EH (cell line): ENCODE measurements around the gene DPYSL5.

ENCODE experiments used
- DNase-seq: peaks from one replicate; pipeline ENCODE4 v3.0.0-alpha.2; 2015; ENCODE audit warnings: low read depth

DPYSL5 gene

DNA sequence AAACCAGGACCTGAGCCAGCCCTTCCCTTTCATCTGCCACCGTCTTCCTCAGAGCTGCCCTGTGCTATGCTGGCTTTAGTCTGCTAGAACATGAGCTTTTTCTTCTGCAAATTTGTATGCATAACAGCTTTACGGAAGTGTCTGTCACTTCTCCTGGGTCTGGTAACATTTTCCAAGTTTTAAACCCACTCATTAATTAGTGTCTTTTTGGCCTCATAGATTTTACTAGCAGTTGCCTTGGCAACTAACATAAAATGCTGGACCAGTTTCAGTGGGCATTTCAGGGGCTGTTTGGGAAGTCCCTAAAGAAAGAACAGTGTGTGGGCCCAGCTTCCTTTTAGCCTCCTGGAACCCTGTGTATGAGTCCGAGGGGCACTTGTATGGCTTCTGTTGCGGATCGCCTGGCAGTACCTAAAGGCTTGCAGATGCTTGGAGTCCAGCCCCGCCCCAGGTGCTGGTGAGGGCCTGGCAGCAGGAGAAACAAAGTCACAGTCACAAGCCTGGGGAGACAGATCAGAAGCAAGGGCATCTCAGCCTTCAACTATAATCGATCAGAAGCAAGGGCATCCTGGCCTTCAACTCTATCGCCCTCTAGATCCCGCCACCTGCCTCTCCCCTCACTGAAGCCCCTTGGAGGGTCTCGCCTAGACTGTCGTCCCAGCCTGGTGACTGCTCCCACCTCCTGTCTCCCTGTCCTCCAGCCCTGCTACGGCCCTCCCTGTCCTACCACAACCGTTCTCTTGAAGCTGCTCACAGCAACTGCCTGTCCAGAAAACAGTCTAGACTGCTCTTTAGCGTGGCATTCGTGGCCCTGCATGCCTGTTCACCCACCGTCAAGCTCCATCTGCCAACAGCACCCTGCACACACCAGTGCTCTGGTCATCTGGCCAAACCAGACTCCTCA lies 85.8 kb downstream of the DPYSL5 start:
- no peak for DNase-seq

GRCh38 chr2:26934335-26934724 lies 86.4 kb downstream of the DPYSL5 start:
- DNase-seq = no peak

DNA sequence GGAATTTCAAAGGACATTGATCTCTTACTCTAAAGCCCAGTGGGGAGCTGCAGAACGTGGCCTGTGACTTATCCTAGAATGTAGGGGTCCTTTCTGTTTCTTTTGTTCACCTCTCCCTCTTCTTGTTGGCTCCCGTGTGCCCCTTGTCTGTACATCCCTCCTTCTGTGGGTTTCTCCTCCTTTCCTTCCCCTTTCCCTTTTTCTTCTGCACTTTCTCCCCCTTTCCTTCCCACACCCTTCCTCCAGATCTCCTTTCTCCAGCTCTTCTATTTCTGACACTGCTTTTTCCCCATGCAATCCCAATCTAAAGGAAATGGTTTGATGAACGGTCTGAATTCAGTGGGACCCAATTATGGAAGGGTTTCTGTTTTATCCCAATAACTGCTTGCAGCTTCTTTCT lies 87.1 kb downstream of the DPYSL5 start:
- DNase-seq = no peak

GRCh38 chr2:26936855-26937254 lies 88.9 kb downstream of the DPYSL5 start:
- no peak for DNase-seq

DNA sequence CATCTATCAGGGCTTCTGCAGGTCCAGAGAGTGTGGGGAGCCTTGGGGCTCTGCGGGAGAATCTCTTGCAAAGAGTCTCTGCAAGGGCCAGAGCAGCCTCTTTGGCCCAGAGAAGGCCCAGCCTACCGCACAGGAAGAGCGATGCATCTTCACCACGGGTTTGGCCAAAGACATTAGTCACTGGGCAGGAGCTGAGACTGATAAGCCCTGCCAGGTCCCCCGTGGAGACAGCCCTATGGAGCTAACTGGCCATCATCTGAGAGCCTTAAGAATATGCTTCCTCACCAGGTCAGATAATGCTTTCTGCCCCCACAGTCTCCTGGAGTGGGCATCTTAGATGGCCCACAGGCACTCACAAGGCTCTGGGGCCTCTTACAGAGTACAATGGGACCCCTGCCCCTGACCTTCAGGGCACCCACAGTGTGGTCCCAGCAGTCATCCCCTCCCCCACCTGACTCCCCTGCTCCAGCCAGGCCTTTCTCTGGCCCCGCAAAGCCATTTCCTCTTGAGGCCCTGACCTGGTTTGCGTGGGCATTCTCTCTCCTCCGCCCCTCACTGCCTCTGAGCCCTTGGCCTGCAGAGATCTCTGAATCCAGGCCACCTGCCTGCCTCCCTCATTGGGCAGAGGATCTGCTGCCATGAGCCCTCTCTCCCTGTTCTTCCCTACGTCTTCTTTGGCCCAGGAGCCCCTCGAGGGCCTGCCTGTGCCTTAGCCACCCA lies 90.6 kb downstream of the DPYSL5 start:
- peak; percentile 26 for DNase-seq

DNA sequence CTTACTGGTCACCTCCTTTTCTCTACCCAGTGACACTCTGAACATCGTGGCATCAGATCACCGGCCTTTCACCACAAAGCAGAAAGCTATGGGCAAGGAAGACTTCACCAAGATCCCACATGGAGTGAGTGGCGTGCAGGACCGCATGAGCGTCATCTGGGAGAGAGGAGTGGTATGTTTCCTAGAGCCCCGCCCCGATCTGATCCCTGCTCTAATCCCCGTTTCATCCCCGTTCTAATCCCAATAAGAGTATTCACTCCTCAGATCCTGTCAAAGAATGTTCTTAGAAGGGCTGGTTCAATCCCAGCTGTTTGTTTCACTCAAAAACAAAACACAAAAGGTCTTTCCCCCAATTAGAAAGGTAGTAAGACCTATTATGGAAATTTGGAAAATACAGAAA lies 92.1 kb downstream of the DPYSL5 start:
- no peak for DNase-seq

- peak; percentile 42 for DNase-seq
Measured at GRCh38 chr2:26941486-26941885, 93.6 kb downstream of the DPYSL5 start.

DNA sequence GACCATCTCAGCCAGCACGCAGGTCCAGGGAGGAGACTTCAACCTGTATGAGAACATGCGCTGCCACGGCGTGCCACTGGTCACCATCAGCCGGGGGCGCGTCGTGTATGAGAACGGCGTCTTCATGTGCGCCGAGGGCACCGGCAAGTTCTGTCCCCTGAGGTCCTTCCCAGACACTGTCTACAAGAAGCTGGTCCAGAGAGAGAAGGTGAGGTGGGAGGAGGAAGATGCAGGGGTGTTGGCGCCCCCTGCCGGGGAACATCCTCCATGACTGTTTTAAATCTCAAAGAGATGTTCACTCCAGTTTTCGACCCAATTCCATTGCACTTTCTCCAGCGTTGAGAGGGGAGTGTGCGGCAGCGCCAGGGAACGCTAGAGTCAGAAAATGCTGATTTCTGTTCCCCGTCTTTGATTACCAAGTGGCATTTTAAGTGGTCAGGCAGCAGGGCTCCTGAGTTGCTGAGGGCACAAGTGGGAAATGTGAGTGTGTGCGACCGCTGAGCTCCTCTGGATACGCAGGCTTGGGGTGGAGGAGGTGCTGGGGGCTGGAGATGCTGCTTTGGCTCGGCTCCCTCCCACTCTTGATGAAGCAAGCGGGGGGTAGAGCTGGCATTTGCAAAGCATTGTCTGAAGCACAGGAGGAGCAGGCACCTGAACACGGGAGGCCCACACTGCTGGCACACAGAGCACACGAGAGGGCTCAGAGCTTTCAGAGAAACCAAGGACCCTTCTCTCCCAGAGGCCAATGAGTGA lies 94.8 kb downstream of the DPYSL5 start:
- DNase-seq = peak; percentile 59

DNA sequence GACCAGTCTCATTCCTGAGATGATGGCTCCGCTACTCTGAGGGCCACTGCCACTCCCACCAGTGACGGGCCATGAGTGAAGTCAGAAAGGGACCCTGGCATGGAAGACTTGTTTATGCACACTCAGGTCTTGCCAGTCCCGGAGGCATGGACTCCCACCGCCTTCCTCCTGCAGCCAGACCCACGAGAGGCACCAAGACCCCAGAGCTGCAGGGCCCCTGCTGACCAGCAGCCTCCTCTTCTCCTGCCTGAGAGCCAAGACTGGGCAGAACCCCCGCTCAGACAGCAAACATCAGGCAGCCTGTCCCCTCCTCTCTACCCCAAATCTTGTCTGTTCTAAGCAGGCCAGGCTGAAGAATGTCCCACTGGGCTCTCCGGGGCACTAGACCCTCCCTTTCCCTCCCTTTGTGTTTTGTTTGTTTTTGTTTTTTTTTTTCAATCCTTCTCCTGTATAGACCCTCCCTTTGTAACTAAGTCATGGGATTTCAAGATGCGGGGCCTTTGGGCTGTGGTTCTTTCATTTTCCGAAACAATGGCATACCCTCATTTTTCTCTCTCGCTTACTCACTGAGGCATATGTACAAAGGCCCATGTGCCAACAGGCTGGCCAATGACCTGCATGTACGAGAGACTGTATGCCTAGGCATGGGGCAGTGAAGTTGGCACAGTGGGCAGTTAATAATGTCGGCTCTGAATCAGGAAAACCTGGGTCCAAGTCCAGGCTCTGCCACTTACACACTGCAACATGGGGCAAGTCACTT lies 98.2 kb downstream of the DPYSL5 start:
- no peak for DNase-seq

DNA sequence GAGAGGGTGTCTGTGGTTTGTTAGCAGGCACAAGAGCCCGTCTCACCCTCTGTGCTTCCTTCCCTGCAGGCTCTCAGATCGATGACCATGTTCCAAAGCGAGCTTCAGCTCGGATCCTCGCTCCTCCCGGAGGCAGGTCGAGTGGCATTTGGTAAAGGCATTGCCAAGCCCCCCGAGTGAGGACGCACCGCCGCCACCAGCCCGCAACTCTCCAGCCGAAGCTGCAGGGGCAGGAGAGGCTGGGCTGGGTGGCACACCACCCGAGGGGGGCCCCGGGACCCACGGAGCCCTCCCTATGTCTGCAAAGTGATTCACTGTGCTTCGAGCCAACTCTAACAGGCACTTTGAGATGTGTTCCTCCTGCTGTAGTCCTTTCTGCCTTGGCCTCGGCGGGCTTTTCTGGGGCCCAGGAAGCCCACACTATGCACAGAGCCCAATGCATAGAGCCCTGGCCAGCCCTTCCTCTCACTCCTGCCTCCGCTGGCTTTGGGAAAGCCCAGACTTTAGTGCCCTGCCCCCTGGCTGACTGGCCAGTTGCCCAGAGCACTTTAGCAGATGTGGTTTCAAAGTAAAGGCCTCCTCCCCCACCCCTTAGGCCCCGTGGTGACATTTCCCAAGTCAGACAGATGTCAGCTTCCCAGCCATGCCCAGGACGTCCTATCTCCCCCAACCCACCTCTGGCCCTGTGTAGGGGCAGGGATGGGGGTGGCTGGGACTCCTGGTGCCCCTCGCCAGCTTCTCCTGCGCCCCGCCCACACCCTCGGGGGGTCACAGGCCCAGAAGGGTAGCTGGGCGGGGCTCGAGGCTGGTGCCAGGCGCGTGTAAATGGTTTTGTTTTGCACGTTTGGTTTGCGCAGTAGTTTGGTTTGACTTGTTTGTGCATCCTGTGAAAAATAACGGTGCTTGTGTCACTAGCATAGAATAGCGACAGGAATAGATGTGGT lies 99.2 kb downstream of the DPYSL5 start:
- peak; percentile 68 for DNase-seq

- DNase-seq = no peak
Measured at GRCh38 chr2:26948800-26949199, 100.9 kb downstream of the DPYSL5 start.

DNA sequence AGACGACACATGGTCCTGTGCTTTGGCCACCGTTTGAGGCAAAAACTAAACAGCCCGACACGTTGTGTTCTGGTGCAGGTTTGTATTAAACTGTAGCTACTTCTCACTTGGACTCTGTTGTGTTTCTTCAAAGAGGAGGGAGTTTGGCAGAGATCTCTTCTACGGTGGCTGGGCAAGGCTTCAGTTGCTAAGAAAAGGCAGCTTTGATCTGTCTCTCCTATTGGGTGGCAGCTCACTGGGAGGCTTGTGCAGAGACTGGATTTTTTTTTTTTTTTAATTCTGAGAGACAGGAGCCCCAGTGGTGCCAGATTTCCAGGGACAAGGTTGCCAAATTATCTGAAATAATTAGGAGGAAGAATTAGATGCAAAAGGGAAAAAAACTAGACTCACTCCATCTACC lies 102.3 kb downstream of the DPYSL5 start:
- DNase-seq = no peak

DNA sequence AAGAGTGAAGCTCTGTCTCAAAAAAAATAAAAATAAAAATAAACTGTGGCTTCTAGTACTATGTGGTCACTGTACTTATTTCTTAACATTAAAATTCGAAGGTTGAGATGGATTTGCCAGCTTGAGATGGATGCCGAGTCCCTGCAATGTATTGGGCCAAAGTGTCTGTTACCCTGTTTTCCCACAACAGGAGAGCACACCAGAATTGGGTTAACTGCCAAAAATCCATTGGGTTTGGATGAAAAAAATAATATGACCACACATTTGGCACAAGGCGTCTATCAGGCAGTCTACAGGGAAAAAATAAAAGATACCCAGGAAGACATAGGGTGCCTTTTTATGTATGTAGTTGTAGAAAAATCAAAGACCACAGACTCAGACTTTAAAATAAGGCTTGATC lies 103.3 kb downstream of the DPYSL5 start:
- DNase-seq = no peak

DNA sequence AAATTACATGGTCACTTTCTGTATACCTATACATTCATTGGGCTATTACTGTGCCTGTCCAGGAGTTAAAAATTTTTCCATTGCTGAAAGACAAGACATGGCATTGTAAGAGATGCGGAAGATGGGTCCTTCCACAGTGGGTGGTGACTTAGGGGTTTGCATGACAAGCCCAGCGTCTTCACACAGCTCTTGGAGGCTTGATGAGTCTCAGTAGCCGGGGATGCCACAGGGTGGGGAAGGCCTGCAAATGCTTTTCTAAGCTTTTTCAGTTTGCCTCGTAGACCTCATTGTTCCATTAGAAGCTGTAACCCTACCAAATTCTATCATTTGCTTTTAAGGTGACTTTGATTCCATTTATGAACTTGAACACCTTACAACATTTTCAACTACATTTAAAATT lies 104.4 kb downstream of the DPYSL5 start:
- no peak for DNase-seq

GRCh38 chr2:26954135-26954534 lies 106.2 kb downstream of the DPYSL5 start:
- no peak for DNase-seq

DNA sequence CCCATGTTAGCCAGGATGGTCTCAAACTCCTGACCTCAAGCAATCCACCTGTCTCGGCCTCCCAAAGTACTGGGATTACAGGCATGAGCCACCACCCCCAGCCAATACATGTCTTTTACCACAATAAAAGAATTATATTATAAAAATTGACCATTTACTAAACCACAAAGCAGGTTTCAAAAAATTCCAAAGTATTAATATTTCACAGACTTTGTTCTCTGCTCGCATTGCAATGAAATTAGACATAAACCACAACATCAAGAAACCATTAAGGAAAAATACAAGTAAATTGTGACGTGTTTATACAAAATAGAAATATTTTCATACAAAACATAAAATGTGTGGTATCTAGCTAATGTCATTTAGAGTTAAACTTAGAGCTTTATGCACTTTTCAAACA lies 109.1 kb downstream of the DPYSL5 start:
- DNase-seq = no peak

GRCh38 chr2:26957534-26957933 lies 109.6 kb downstream of the DPYSL5 start:
- DNase-seq = peak; percentile 21

DNA sequence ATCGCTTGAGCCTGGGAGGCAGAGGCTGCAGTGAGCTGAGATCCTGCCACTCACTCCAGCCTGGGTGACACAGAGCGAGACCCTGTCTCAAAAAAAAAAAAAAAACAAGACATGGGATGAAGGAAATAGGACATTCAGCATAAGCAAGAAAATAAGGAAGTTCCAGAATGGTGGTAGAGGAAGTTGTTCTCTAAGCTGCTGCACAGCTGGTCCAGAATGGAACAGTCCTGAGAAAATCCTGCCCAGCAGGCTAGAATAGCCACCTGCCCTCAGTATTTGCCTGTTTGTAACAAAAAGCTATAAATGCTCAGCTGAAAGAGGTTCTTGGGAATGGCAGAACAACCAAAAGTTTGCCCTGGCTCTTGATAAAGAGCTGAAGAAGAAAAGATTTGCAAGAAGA lies 111.4 kb downstream of the DPYSL5 start:
- no peak for DNase-seq

GRCh38 chr2:26964446-26965130 lies 116.7 kb downstream of the DPYSL5 start:
- DNase-seq = no peak

GRCh38 chr2:26968001-26968400 lies 120.1 kb downstream of the DPYSL5 start:
- no peak for DNase-seq
